ENCODE results near the gene DLST. TPM values are rescaled to one million over a fixed set of nuclear protein-coding genes. Genes with fewer than 3 reads are reported as not detected.

Gene DLST
- total and polyA plus RNA-seq, 9 donors: 41.0 to 100 (median 68.6) TPM

DNA sequence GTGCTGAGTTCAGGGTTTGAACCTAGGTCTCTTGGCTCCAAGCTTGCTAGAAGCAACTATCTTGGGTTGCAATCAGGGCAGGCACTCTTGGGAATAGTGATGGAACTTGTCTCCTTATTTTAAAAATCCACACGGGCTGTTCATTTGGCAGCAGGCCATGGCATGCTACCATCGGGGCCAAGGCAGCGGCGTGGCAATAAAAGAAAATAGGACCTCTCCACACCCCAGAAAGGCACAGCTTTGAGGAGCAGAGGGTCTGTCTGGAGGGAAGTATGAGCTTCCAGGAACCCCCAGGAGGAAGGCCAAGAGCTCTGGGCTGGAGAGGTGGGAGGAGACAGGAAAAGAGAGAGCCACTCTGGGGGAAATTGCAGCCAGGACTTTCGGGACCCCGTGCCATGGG lies 26.0 kb downstream of the DLST start:
- Histone ChIP-seq H3K9me3 (no peaks in the 10 kb centered on the region), H3K4me3 (no peak overlapping the region), H3K27ac (no peak overlapping the region), H3K36me3 (no peaks in the 10 kb centered on the region), H3K4me1 (ENCODE audit: insufficient read depth) (no peaks in the 10 kb centered on the region), H3K27me3 (no peaks in the 10 kb centered on the region)
- 16 to 19% (median 17%) methylated on average over 6 of the region's 6 CpGs for WGBS, 3 donors
- intact Hi-C loops (cut with DNase I): loop anchor here in 1 of 4 donors (5.0 to 10.0 kb wide), 2 partner anchors 45 to 543 kb away; no protein-coding TSS in a partner anchor
- peak in 2 of 5 donors; percentile 28 to 30 for DNase-seq
- TF ChIP-seq EP300 (IDR thresholded peaks at IDR 0.05): no peak
- TF ChIP-seq, protein P1, sequence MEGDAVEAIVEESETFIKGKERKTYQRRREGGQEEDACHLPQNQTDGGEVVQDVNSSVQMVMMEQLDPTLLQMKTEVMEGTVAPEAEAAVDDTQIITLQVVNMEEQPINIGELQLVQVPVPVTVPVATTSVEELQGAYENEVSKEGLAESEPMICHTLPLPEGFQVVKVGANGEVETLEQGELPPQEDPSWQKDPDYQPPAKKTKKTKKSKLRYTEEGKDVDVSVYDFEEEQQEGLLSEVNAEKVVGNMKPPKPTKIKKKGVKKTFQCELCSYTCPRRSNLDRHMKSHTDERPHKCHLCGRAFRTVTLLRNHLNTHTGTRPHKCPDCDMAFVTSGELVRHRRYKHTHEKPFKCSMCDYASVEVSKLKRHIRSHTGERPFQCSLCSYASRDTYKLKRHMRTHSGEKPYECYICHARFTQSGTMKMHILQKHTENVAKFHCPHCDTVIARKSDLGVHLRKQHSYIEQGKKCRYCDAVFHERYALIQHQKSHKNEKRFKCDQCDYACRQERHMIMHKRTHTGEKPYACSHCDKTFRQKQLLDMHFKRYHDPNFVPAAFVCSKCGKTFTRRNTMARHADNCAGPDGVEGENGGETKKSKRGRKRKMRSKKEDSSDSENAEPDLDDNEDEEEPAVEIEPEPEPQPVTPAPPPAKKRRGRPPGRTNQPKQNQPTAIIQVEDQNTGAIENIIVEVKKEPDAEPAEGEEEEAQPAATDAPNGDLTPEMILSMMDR (IDR thresholded peaks at IDR 0.05): no peak
- TF ChIP-seq POLR2A (IDR thresholded peaks at IDR 0.05): no peak

DNA sequence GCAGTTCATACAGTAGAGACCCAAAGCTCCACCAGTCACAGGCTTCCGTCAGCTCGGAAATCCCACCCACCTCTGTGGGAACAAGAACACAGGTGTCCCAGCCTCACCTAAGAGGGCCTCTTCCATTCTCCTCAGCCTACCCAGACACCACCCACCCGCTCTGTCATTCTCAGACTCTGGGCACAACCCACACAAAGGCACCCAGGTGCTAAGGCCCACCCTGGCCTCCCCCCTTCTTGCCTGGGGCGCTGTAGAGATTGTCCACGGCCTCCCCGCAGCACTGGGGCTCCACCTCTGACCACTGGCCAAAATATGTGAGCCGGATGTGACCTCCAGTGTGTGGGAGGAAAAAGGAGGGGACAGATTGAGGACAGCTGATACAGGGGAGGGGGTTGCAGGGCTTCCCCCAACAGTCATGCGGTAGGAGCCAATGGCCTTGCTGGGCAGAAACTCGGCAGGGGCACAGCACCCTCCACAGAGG lies 27.2 kb downstream of the DLST start:
- peak in 1 of 5 donors; percentile 16 for DNase-seq
- Histone ChIP-seq H3K4me3 (no peak overlapping the region), H3K36me3 (no peaks in the 10 kb centered on the region), H3K9me3 (no peaks in the 10 kb centered on the region), H3K27me3 (no peaks in the 10 kb centered on the region), H3K27ac (no peak overlapping the region), H3K4me1 (ENCODE audit: insufficient read depth) (no peaks in the 10 kb centered on the region)
- TF ChIP-seq EP300 (IDR thresholded peaks at IDR 0.05) (no peak), POLR2A (IDR thresholded peaks at IDR 0.05) (no peak)
- TF ChIP-seq, protein P1 (IDR thresholded peaks at IDR 0.05): no peak
- intact Hi-C loops (cut with DNase I): loop anchor here in 1 of 4 donors (5.0 to 10.0 kb wide), 2 partner anchors 47 to 544 kb away; no protein-coding TSS in a partner anchor
- WGBS, 3 donors: 61 to 68% (median 63%) methylated on average over 9 of the region's 9 CpGs

DNA sequence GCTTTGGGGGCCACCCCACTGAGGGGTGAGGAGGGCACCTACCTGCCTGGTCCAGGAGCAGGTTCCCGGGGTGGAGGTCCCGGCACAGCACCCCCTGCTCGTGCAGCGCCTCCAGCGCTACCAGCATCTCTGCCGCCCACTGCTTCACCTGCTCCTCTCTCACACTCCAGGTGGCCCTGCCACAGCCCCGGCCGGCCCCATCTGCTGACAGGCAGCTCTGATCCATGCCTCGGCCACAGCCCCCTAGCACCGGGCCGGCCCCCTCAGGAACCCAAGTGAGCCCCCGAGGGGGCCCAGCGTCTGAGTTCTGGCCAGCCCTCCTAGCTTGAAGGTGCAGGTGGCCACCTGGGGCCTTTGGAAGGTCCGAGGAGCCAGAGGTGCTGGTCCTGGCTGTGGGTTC lies 27.8 kb downstream of the DLST start:
- Histone ChIP-seq H3K4me1 (ENCODE audit: insufficient read depth) (no peaks in the 10 kb centered on the region), H3K36me3 (no peaks in the 10 kb centered on the region), H3K27ac (no peak overlapping the region), H3K27me3 (no peaks in the 10 kb centered on the region), H3K4me3 (no peak overlapping the region), H3K9me3 (no peaks in the 10 kb centered on the region)
- 87% methylated on average over 13 to 14 of the region's 14 CpGs for WGBS, 3 donors
- TF ChIP-seq POLR2A (IDR thresholded peaks at IDR 0.05) (no peak), EP300 (IDR thresholded peaks at IDR 0.05) (no peak)
- TF ChIP-seq, protein P1 (IDR thresholded peaks at IDR 0.05): no peak
- intact Hi-C loops (cut with DNase I): loop anchor here in 1 of 4 donors (5.0 to 10.0 kb wide), 2 partner anchors 47 to 545 kb away; no protein-coding TSS in a partner anchor
- DNase-seq: no peak

GRCh38 chr14:74909911-74910310 lies 28.2 kb downstream of the DLST start:
- Histone ChIP-seq H3K36me3 (no peaks in the 10 kb centered on the region), H3K4me3 (no peak overlapping the region), H3K9me3 (no peaks in the 10 kb centered on the region), H3K27me3 (no peaks in the 10 kb centered on the region), H3K27ac (no peak overlapping the region), H3K4me1 (ENCODE audit: insufficient read depth) (no peaks in the 10 kb centered on the region)
- DNase-seq: peak in 1 of 5 donors; percentile 15
- WGBS, 3 donors: 86 to 88% (median 87%) methylated on average over 10 of the region's 10 CpGs
- no peak for TF ChIP-seq POLR2A (IDR thresholded peaks at IDR 0.05)
- TF ChIP-seq, protein P1 (IDR thresholded peaks at IDR 0.05): no peak
- TF ChIP-seq EP300 (IDR thresholded peaks at IDR 0.05): no peak
- intact Hi-C loops (cut with DNase I): loop anchor here (5.0 to 10.0 kb wide), 4 partner anchors 48 to 545 kb away; no protein-coding TSS in a partner anchor
